Stimulated activated CD8-positive, alpha-beta memory T cell treated with anti-CD3 and anti-CD28 coated beads, Interleukin-4, amount 100 ng/mL, for 48 hours (primary cell): ENCODE data around the gene ABCD3.

Experiments used
- DNase-seq: peaks from one replicate; pipeline ENCODE4 v3.0.0-alpha.2; 2020

The ABCD3 gene

GRCh38 chr1:94463765-94464330, 45.7 kb downstream of the ABCD3 start:
- DNase-seq, result no peak

GRCh38 chr1:94468708-94469107, 50.5 kb downstream of the ABCD3 start:
- DNase-seq, result no peak

- no peak for DNase-seq
Measured at GRCh38 chr1:94471271-94471670, 53.1 kb downstream of the ABCD3 start.

- no peak for DNase-seq
Measured at GRCh38 chr1:94475232-94475631, 57.0 kb downstream of the ABCD3 start.

GRCh38 chr1:94479682-94480081, 61.5 kb downstream of the ABCD3 start:
- DNase-seq, result no peak

- peak; percentile 43 for DNase-seq
Measured at GRCh38 chr1:94481473-94481933, 63.3 kb downstream of the ABCD3 start.

GRCh38 chr1:94486990-94487389, 68.8 kb downstream of the ABCD3 start:
- no peak for DNase-seq

GRCh38 chr1:94490556-94490955, 72.4 kb downstream of the ABCD3 start:
- no peak for DNase-seq

- DNase-seq, result no peak
Measured at GRCh38 chr1:94496076-94496755, 78.0 kb downstream of the ABCD3 start.

- DNase-seq, result no peak
Measured at GRCh38 chr1:94501426-94501825, 83.2 kb downstream of the ABCD3 start.

- no peak for DNase-seq
Measured at GRCh38 chr1:94501935-94502334, 83.7 kb downstream of the ABCD3 start.

- DNase-seq, result no peak
Measured at GRCh38 chr1:94503153-94503552, 85.0 kb downstream of the ABCD3 start.

GRCh38 chr1:94504601-94505000, 86.4 kb downstream of the ABCD3 start:
- DNase-seq, result no peak

- no peak for DNase-seq
Measured at GRCh38 chr1:94512816-94513215, 94.6 kb downstream of the ABCD3 start.

GRCh38 chr1:94514095-94514727, 96.0 kb downstream of the ABCD3 start:
- no peak for DNase-seq

- DNase-seq, result no peak
Measured at GRCh38 chr1:94515296-94515947, 97.2 kb downstream of the ABCD3 start.

- no peak for DNase-seq
Measured at GRCh38 chr1:94519351-94519750, 101.2 kb downstream of the ABCD3 start.

- DNase-seq, result no peak
Measured at GRCh38 chr1:94522304-94522703, 104.1 kb downstream of the ABCD3 start.

- DNase-seq, result no peak
Measured at GRCh38 chr1:94524531-94524930, 106.3 kb downstream of the ABCD3 start.

- no peak for DNase-seq
Measured at GRCh38 chr1:94526152-94526980, 108.2 kb downstream of the ABCD3 start.

- no peak for DNase-seq
Measured at GRCh38 chr1:94527447-94528031, 109.3 kb downstream of the ABCD3 start.

GRCh38 chr1:94528299-94528698, 110.1 kb downstream of the ABCD3 start:
- DNase-seq, result no peak

GRCh38 chr1:94528826-94529225, 110.6 kb downstream of the ABCD3 start:
- no peak for DNase-seq
